KG1 (cell line): ENCODE results near the gene KCNIP2.

ENCODE experiments used
- DNase-seq: peaks from one replicate; lab custom pipeline; 2025; lab: John Stamatoyannopoulos, UW

The KCNIP2 gene

GRCh38 chr10:101843032-101844021 lies at the start of gene KCNIP2:
TSS of gene KCNIP2 (minus strand) at chr10:101843800. CDS start at chr10:101843568, 232 bp downstream.
- DNase-seq, result no peak

DNA sequence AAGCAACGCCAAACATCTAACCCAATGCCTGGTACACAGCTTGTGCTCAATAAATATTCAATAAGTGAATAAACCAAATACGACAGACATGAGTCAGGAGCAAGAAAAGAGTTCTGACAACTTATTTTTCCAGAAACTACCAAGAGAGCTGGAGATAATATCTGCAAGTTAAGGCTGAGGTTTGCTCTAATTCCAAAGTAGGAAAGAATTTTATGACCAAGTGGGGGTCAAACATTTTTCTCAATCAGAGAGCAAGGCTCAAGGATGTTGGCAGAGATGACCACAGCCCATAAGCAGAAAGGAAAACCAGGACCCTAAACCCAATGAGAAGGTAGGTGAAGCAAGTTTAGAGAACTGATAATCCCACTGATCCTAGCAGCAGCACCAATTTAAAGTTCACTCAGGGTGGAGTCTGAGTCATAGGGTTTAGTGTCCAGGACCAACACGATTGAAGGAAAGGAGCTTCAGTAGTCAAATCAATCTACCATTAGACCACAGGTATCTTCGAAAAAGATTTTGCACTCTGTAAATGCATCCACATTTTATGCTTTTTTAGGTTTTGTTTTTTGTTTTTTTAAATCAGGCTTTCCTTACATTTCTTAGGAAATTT lies 49.3 kb upstream of the KCNIP2 start:
- DNase-seq, result no peak

DNA sequence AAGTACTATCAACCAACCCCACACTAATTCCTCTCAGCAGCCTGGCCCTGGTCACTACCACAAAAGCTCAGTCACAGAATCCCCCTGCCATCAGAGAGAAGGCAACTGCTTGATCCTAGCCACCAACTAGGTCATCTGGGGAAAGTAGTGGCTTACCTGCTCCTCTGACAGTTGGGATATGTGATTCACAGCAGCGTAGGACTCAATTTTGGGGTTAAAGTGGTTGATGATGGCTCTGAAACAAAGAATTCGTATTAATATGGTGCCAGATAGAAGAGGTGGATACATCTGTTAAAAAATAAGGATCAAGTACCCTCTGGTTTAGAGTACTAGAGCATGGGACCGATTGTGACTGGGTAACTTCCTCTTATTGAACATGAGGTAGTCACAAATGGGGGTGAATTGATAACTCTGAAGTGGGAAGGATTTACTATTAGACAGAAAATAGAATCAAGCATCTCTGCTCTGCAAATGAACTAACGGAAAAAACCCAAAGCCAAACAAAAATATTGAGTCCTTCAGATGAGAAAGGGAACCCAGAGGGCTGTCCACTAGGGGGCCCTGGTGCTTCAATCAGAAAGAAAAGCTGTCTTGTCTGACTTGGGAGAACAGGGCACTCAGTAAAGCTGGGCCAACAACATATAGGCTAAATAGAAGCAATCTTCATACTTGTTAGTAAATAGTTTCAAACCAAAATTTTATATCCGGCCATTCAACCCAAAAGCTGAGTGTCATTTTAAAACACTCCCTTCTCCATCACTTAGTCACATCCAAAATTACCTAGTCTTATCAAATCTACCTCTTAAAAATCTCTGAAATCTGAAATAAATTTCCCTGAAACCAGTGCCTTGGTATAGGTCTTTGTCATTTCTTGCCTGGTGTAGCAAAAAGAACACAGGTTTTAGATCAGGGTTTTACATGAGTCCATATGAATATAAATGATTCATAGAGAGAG lies 45.9 kb upstream of the KCNIP2 start:
- peak; percentile 9 for DNase-seq

DNA sequence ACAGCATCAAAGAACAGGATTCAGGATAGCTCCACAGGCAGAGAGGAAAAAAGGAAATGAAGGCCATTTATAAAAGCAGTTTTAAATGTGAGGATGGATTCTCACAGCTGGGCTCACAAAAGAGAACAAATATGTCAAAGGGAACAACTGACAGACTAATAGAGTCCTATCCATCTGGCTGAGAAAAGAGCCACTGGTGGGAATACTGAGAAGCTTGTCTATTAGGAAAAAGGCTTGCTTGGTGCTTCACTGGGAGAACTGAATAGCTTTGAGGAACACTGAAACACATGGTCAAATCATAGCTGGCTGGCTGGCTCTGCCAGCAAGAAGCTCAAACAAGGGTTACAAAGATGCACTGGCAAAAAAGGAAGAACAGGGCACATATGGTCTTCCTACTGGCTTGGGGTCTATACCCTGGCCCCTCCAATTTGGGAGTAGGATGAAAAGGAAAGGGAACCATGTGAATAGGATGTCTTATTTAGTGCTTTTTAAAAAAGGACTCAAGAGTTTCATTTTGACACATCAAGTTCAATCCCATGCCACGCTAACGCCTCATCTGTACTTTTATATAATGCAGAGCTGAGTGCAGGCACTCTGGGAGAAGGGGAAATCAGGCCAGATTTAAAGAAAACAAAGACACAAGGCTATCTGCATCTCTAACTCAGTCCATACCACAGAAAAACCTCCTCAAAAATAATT lies 44.8 kb upstream of the KCNIP2 start:
- no peak for DNase-seq

DNA sequence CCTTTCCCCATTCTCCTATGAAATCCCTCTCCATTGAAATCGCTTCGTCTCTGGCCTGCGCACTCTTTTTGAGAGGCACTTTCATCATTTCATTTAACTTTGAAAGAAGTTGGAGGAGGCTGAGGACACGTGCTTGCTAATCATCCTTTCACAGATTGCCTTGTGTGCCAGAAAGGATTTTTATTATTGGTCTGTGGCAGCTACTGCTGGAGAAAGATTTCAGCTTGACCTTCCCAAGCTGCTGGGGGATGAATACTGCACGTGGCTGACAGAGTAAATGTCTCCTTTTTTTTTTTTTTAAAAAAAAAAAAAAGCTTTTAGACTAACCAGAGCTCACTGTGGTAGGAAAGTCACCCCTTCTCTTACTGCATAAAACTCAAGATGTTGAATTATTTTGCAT lies 44.2 kb upstream of the KCNIP2 start:
- DNase-seq, result no peak

DNA sequence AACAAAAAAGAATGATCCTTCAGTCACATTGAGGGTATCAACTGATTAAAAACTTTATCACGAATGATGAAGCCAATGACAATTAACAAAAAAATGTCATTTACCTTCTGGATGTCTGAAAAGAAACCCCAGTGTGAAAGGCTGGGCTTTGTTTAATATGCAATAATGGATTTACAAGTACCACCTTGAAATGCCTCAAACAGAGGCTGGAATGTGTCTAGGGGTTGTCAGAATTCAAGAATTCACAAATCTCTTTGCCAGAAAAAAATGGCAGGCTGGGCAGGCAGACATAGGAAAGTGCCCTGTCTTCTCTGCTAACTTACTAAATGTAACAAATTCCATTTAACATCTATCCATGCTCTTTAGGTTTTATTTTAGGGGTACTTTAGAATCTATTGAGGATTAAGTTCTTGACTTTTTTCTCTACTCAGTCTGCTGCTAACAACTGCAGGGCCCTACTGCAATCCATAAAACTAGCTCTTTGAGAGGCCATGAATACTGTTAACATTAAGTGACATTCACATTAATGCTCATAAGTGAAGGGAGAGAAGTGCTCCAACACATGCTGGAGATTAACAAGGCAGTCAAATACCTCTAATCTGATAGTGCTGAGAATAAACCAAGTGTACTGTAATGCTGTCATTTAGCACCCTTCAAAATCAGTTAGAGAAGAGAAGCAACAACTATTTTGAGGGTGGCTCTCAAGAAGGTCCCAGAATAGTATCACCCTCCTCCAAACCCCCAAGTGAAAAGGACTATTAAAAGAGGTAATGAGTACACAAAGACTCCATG lies 43.1 kb upstream of the KCNIP2 start:
- DNase-seq, result no peak

DNA sequence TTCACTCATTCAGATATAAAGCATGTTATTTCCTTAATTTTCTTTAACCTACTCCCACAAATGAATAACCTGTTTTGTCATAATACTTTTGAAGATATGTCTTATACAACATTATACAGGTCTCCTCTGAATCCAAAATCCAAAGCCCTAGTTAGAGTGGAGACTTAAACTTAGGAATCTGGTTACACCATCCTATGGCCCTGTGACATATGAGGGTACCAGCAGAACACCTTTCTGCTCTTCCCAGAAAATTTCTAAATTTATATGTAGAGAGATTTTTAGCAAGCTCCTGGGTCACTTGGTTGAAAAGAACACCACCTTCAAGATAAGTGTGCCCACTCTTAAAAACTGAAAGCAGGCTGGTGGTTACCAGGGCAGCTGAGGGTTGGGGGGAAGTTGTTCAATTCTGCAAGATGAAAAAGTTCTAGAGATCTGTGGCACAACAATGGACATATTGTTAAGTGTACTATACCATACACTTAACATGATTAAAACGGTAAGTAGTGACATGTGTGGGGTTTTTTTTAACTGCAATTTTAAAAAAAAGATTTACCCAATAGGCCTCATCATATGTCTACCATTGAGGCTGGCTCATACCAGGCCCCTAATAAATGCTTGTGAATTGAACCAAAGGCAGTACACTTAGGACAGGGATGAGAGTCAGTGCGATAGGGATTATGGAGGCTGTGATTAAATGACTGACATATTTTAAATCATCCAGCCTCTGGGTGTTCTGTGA lies 37.6 kb upstream of the KCNIP2 start:
- no peak for DNase-seq

DNA sequence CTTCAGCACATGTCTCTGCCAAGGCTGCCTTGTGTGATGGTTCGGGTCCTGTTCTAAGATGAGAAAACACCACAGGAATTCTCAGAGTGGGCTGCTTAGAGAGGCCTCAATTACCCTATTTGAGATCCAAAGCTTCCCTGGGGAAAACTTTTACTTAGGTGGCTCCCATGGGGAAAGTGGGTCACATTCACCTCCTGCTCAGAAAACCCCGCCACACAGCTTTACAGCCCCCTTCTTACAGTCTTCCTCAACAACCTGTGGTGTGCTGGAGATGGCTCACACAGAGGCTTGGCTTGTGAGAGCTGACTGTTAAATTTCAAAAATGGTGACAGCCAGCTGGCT lies 36.6 kb upstream of the KCNIP2 start:
- DNase-seq, result no peak

- no peak for DNase-seq
Observed at GRCh38 chr10:101879456-101880231, 36.0 kb upstream of the KCNIP2 start.

DNA sequence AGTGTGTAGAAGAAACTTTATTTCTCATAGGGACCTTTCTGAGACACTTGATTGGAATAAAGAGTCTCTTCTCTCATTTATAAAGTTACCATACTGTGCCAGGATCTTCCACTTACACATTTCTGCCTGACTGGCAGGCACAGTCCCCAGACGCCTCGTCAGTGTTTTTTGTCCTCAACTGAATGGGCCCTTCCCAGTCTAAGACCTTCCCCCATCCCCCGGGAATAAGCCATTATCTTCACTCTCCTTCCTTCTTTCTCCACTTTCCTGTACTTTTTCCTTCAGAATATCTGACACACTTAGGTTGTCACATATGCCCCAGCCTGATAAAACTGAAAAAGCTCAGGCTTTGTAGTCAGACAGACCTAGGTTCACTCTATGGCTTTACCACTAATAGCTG lies 35.3 kb upstream of the KCNIP2 start:
- DNase-seq, result no peak

DNA sequence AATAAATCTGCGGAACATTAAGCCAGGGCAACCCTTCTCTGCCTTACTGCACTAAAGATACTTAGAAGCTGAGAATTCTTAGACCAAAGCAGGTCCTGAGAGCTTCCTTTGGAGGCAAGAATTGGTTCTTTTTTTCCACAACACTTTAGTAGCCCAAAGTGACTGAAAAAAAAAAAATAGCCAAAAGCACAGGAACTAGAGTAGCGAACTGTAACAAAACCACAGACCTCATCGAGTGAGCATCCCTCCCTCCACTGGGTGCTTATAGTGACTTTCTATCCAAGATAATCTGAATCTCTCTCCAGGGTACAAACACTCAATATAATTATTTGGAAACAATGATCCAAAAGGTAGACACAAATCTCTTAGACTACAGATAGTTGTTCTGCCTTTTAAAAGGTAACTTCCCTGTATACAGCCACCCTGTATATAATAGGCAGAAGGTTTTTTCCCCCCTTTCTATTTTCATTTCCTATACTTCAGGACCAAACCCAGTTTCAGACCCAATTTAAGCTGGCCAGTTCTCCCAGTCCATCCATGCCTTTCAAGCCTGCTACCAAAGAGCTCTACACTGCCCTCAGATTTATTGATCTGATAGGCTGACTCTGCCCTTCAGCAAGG lies 31.6 kb upstream of the KCNIP2 start:
- no peak for DNase-seq

- DNase-seq, result no peak
Observed at GRCh38 chr10:101874252-101874651, 30.7 kb upstream of the KCNIP2 start.

GRCh38 chr10:101867931-101868330 lies 24.3 kb upstream of the KCNIP2 start:
- no peak for DNase-seq

DNA sequence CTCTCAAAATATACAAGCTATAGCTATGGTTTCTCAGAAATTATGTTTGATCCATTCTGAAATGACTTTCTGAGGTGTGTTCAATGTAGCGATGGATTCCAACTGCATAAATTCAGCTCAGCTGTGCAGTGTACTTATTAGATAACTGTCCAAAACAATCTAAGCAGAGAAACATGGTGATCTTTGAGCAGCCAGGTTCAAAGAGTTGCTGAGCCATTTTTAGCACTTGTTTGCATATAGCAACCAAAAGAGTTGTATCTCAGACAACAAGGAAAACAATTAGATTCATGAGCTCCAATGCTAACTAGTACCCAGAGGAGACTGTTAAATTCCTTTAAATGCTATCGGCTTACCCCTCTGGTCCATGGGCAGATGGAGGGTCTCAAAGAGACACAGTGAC lies 15.9 kb upstream of the KCNIP2 start:
- no peak for DNase-seq

DNA sequence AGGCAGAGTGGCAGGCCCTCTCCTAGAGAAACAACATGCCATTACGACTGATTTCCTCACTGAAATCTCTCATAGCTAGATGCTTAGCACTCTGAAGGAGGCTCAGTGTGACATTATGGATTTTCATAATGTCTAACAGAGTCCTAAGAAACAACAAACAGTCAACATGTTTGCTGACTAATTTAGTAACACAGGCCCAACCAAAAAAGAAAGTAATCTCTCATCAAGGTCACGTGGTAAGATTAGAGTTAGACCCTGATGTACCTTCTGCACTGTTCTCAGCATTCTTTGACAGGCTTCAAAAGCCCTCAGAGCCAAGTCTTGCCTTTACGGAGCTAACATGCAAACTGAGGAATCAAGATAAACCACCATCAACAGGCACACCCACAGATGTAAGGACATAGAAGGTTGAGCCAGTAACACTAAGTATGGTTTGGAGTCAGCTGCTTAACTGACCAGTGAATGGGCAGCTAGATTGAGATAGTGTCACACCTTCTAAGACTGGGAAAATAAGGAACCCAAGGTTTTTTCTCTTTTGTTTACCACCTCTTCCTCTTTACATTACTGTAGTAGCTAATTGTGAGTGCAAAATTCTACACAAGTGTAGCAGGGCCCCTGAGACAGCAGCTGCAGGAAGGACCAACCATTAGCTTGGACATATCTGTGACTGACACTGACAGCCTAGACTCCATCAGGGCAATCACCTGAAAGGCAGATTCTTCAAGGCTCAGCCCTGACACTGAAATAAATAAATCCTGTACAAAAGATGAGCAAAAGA lies 15.3 kb upstream of the KCNIP2 start:
- no peak for DNase-seq

- DNase-seq, result no peak
Observed at GRCh38 chr10:101857802-101858476, 14.3 kb upstream of the KCNIP2 start.

GRCh38 chr10:101856626-101857025 lies 13.0 kb upstream of the KCNIP2 start:
- no peak for DNase-seq
